Activated naive CD8-positive, alpha-beta T cell treated with anti-CD3 and anti-CD28 coated beads, Interleukin-2, amount 10 ng/mL, durations not matched to agents 7 days and 5 days (primary cell): ENCODE results near the gene FBLN5. TPM values are rescaled to one million over a fixed set of nuclear protein-coding genes. Genes with fewer than 3 reads are reported as not detected.

Source experiments
- ATAC-seq: fragments of 150-1000 bp; cut with Tn5 transposase; one replicate; pipeline ENCODE4 v1.10.0; 2021; ENCODE audit warnings: low read depth, moderate library complexity
- POLR2A ChIA-PET: fragments of 350-600 bp; sonication (Branson Sonifier 250); formaldehyde crosslinking; loops from one replicate; lab custom pipeline; 2021; ENCODE audit warnings: antibody characterized with exemption; lab: Charles Lee
- DNase-seq: peaks from one replicate; pipeline ENCODE4 v3.0.0; 2021
- H3K27ac Mint-ChIP-seq: one replicate; pipeline ENCODE4 v1.8.0; 2022; ENCODE audit warnings: mild to moderate bottlenecking, mixed read lengths
- H3K27me3 Mint-ChIP-seq: one replicate; pipeline ENCODE4 v1.8.0; 2022; ENCODE audit warnings: mild to moderate bottlenecking, moderate library complexity, mixed read lengths
- H3K36me3 Mint-ChIP-seq: one replicate; pipeline ENCODE4 v1.8.0; 2021; ENCODE audit warnings: mild to moderate bottlenecking, mixed read lengths
- H3K4me1 Mint-ChIP-seq: one replicate; pipeline ENCODE4 v1.8.0; 2021; ENCODE audit warnings: mixed read lengths
- H3K4me3 Mint-ChIP-seq: one replicate; pipeline ENCODE4 v1.8.0; 2022; ENCODE audit warnings: mild to moderate bottlenecking, moderate library complexity, mixed read lengths
- H3K9me3 Mint-ChIP-seq: one replicate; pipeline ENCODE4 v1.8.0; 2021; ENCODE audit warnings: mixed read lengths
- total RNA-seq, 2 experiments: library from RNA; stranded (reverse); gene quantifications; one replicate each; pipeline ENCODE4 v1.2.3, GENCODE V29; 2021

The FBLN5 gene
- total RNA-seq, 2 experiments from 2014 or later = 2.4 to 3.5 TPM

DNA sequence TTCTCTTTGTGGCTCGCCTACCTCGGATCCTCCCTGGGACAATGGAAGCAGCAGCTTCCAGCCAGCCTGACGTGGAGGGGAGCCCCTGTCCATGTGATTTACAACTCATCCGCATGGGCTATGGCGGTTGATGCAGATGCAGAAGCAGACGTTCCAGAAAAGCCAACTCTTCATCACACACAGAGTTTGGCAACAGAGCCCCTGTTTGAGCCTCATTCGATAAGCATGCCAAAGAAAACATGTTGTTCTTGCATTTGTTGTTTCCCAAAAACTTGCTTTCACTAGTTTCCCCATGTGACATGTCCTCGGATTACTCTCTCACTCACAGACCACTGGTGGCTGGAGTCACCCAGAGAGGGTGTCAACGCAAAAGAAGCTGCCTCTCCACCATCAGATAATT is 63.7 kb downstream of the FBLN5 start:
- H3K27ac Mint-ChIP-seq = no peak overlapping the region

DNA sequence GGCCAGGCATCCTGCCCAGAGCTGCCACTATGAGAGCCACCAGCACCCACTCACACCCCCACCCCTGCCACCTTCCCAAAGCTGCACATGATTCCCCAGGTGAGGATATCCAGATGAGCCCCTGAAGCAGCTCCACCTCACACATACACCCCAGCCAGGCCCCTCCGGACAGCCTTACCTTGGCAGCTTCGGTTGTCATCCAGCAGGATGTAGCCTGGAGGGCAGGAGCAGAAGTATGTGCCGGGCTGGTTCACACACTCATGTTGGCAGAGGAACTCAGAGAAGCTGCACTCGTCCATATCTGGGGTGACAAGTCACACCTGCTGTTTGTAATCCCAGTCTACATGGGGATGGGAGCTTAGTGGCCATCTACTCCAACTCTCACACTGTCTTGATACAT is 64.7 kb downstream of the FBLN5 start:
- H3K27ac Mint-ChIP-seq = no peak overlapping the region
- peaks cover 1% of the 10 kb centered on the region for H3K27me3 Mint-ChIP-seq
- H3K36me3 Mint-ChIP-seq = peaks cover 3% of the 10 kb centered on the region
- H3K9me3 Mint-ChIP-seq = peaks cover 2% of the 10 kb centered on the region
- peaks cover 17% of the 10 kb centered on the region for H3K4me1 Mint-ChIP-seq
- no peak overlapping the region for H3K4me3 Mint-ChIP-seq
- ATAC-seq (no peak), DNase-seq (no peak)
- POLR2A ChIA-PET = interaction anchor here (1.3 to 2.7 kb wide), 2 partner anchors 10 to 16 kb away, joined by 5 to 17 read pairs; partner anchors contain the start of gene TC2N

More for the DNA sequence above, 63.7 kb downstream of the FBLN5 start:
- H3K36me3 Mint-ChIP-seq = peaks cover 2% of the 10 kb centered on the region
- POLR2A ChIA-PET = interaction anchor here (2.7 kb wide), 1 partner anchor 11 kb away, joined by 17 read pairs; no protein-coding TSS in a partner anchor
- H3K27me3 Mint-ChIP-seq = no peaks in the 10 kb centered on the region
- no peak for DNase-seq
- peaks cover 2% of the 10 kb centered on the region for H3K9me3 Mint-ChIP-seq
- H3K4me3 Mint-ChIP-seq = no peak overlapping the region
- H3K4me1 Mint-ChIP-seq = peaks cover 18% of the 10 kb centered on the region
- ATAC-seq = no peak

DNA sequence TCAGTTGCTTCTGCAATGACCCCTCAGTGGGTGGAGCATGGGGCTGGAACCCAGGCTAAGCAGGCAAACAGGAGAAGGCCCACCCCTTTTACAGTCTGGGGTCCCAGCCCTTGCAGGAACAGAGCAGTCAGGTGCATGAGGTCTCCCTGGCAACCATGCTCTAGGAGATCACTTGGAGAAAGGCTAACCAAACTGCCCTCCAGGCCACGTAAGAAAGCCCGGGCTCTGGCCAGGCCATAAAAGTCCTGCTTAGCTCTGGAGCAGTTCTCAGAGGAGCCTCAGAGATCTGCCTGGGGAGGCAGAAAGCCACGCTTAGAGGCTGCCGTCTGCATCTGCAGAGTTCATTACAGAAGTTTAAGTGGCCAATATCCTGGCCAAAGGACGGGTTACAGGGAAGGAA is 65.1 kb downstream of the FBLN5 start:
- peaks cover 19% of the 10 kb centered on the region for H3K4me1 Mint-ChIP-seq
- POLR2A ChIA-PET = interaction anchor here (1.3 to 2.7 kb wide), 2 partner anchors 9 to 16 kb away, joined by 5 to 17 read pairs; partner anchors contain the start of gene TC2N
- H3K27ac Mint-ChIP-seq = no peak overlapping the region
- ATAC-seq (no peak), DNase-seq (no peak)
- H3K4me3 Mint-ChIP-seq = no peak overlapping the region
- peaks cover 2% of the 10 kb centered on the region for H3K27me3 Mint-ChIP-seq
- peaks cover 3% of the 10 kb centered on the region for H3K36me3 Mint-ChIP-seq
- H3K9me3 Mint-ChIP-seq = peaks cover 2% of the 10 kb centered on the region

DNA sequence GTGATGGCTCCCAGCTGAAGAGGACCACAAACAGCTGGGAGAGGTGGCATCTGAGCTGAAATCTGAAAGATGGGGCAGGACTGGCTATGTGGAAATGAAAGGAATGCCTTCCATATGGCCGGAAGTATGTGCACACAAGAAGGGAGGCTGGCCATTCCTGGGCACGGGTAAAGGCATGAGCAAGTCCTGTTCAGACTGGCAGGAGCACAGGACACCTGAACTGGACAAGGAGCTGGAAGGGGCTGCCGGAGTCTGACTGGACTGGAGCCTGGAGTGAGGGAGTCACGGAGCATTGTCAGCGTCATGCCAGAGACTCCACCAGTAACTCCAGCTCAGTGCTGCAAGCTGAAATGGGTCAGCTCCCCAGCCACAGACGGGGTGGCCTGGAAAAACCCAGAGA is 68.3 kb downstream of the FBLN5 start:
- H3K4me1 Mint-ChIP-seq = peaks cover 29% of the 10 kb centered on the region
- H3K4me3 Mint-ChIP-seq = no peak overlapping the region
- peak overlapping the region; percentile 3 for H3K27ac Mint-ChIP-seq
- ATAC-seq (no peak), DNase-seq (no peak)
- H3K9me3 Mint-ChIP-seq = peaks cover 2% of the 10 kb centered on the region
- H3K27me3 Mint-ChIP-seq = peaks cover 2% of the 10 kb centered on the region
- POLR2A ChIA-PET = interaction anchor here (0.6 to 1.9 kb wide), 4 partner anchors 9 to 227 kb away, joined by 3 to 7 read pairs (median 4); partner anchors contain the start of genes ATXN3 and TC2N
- peaks cover 3% of the 10 kb centered on the region for H3K36me3 Mint-ChIP-seq

DNA sequence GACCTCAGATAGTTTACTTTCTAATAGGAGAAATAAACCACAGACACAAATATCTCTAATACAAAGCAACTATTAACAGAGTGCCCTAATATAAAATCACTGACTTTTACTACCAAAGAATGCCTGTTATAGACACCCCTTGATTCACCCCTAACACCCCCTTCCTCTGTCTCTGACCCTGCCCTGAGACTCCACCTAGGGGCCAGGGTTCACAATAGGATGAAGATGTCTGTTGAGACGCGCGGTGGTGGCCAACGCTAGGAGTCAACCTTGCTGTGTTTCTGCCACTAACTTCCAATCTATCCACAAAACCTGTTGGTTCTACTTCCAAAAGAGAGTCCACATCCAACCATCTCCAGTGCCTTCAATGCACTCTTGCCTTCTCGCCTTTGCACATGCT is 69.2 kb downstream of the FBLN5 start:
- POLR2A ChIA-PET = no interaction called here
- peaks cover 3% of the 10 kb centered on the region for H3K36me3 Mint-ChIP-seq
- DNase-seq (peak; percentile 18), ATAC-seq (no peak)
- no peak overlapping the region for H3K27ac Mint-ChIP-seq
- H3K4me3 Mint-ChIP-seq = no peak overlapping the region
- H3K9me3 Mint-ChIP-seq = peaks cover 2% of the 10 kb centered on the region
- H3K27me3 Mint-ChIP-seq = peaks cover 2% of the 10 kb centered on the region
- H3K4me1 Mint-ChIP-seq = peaks cover 38% of the 10 kb centered on the region

DNA sequence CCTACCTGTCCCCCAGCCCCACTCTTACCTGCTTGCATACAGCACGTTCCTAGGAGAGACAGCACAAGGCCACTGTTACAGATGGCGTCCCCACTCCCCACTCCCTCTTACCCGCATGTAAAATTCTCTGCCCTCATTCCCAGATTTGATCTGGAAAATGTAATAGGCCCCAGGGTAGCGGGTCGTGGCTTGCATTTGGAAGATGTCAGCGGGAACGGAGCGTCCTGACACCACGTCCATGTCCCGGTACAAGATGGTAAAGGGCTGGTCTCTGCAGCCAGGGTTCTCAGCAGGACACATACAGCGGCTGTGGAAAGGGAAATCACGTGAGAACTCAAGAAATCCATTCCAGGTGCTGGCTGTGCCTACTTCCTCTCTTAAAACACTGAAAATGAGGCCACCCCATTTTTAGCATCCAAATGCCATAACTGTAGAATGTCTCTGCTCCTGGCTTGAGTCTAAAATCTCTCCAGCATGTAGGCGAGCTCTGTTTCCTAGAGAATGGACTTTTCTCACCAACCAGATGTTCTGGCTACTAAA is 70.0 kb downstream of the FBLN5 start:
- H3K36me3 Mint-ChIP-seq = peaks cover 3% of the 10 kb centered on the region
- H3K27ac Mint-ChIP-seq = peak overlapping the region; percentile 66
- ATAC-seq = no peak
- peaks cover 2% of the 10 kb centered on the region for H3K9me3 Mint-ChIP-seq
- DNase-seq = no peak
- H3K27me3 Mint-ChIP-seq = peaks cover 2% of the 10 kb centered on the region
- H3K4me3 Mint-ChIP-seq = no peak overlapping the region
- POLR2A ChIA-PET = no interaction called here
- peaks cover 47% of the 10 kb centered on the region for H3K4me1 Mint-ChIP-seq

DNA sequence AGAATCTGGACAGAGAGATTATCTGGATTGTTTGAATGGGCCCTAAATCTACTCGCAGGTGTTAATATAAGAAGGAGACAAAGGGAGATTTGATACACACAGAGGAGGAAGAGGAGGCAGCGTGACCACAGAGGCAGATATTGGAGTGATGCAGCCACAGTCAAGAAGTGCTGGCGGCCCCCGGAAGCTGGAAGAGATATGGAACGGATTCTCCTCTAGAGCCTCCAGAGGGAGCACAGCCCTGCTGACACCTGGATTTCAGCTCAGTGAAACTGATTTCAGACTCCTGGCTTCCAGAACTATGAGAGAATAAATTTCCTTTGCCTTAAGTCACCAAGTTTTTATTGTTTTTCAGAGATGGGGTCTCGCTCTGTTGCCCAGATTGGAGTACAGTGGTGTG is 71.0 kb downstream of the FBLN5 start:
- ATAC-seq (no peak), DNase-seq (no peak)
- Mint-ChIP-seq H3K4me1 (peaks cover 56% of the 10 kb centered on the region), H3K27me3 (peaks cover 2% of the 10 kb centered on the region), H3K27ac (no peak overlapping the region), H3K36me3 (peaks cover 3% of the 10 kb centered on the region), H3K9me3 (peaks cover 2% of the 10 kb centered on the region), H3K4me3 (no peak overlapping the region)
- POLR2A ChIA-PET = no interaction called here

DNA sequence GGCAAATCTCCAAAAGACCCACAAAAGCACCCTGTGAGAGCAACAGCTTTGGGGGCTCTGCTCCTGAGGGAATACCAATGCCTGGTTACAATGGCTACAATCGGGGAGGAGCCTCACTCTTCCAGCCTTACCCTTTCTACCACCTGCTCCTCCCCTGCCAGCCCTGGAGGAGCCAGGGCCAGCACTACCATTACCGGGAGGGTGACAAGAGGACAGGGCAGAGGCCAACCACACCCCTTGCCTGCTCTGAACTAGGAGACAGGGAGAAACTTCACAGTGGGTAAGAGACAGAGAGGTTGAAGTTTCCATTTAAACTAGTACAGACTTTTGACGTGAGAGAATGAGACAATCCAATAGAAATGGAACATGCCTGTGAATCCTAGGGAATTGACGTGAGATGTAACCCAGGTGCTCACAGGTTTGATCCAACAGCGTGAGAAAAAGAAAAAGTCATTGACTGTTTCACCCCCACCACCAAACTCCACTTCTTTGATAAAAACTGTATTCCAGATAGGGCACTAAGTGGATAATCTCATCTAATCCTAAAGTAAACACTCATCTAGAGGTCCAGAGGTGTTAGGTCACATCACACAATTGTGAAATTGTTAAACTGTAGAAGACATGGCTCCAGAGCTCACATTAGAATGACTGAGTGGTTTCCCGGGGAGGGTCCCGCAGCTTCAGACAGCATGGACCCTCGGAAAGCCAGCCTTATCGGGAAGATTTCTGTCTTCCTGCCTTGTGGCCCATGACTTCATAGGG is 71.8 kb downstream of the FBLN5 start:
- ATAC-seq (no peak), DNase-seq (no peak)
- H3K9me3 Mint-ChIP-seq = peaks cover 2% of the 10 kb centered on the region
- peaks cover 1% of the 10 kb centered on the region for H3K36me3 Mint-ChIP-seq
- H3K4me3 Mint-ChIP-seq = no peak overlapping the region
- peak overlapping the region; percentile 57 for H3K27ac Mint-ChIP-seq
- H3K27me3 Mint-ChIP-seq = peaks cover 2% of the 10 kb centered on the region
- POLR2A ChIA-PET = interaction anchor here (1.3 to 1.7 kb wide), 2 partner anchors 9 to 13 kb away, joined by 3 to 7 read pairs; partner anchors contain the start of gene TC2N
- H3K4me1 Mint-ChIP-seq = peaks cover 56% of the 10 kb centered on the region

DNA sequence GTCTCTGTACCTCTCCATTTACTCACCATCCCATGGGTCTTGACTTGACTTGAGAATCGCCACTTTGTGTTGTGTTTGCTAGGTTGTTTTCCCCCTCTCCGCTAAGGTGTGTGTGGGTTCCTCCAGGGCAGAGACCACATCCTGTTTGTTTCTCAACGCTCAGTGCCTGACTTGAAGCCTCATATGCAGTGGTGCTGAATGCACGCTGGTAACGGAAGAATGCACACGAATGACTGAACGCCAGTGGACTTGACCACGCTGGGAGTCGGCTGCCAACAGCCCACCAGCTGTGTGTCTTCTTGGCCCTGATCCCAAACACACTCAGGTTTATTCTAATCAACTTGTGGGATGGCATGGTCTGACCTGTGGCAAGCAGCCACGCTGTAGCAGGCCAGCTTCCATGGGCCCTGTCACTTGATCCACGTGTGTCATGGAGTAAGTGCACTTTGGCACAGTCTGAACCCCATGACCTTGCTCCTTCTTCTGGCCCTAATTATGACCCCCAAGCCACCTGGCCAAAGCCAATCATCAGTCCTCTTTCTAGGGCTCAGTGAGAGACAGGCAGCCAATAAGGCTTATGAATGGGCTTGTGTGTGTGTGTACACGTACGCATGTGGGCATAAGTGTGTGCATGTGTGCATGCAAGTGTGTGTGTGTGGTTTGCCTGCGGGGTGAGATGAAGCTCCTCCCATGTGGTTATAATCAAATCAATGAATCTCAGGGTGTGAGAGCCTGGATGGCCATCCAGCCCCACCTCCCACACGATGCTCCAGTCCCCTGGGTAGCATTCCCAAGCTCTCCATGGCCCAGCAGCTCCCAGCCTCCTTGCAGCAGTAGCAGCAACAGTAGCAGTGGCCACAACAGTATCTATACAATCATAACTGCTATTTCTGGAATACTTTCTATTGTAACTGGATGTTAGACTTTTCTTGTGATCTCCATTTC is 73.8 kb downstream of the FBLN5 start:
- ATAC-seq (peak; percentile 78), DNase-seq (peak; percentile 67)
- H3K27me3 Mint-ChIP-seq = peaks cover 2% of the 10 kb centered on the region
- H3K4me1 Mint-ChIP-seq = peaks cover 71% of the 10 kb centered on the region
- H3K27ac Mint-ChIP-seq = peak overlapping the region; percentile 94
- no peaks in the 10 kb centered on the region for H3K9me3 Mint-ChIP-seq
- POLR2A ChIA-PET = interaction anchor here (0.7 to 4.0 kb wide), 10 partner anchors 7 to 42 kb away, joined by 3 to 30 read pairs (median 4); partner anchors contain the start of gene TC2N
- H3K36me3 Mint-ChIP-seq = peaks cover 3% of the 10 kb centered on the region
- H3K4me3 Mint-ChIP-seq = peak overlapping the region; percentile 81

DNA sequence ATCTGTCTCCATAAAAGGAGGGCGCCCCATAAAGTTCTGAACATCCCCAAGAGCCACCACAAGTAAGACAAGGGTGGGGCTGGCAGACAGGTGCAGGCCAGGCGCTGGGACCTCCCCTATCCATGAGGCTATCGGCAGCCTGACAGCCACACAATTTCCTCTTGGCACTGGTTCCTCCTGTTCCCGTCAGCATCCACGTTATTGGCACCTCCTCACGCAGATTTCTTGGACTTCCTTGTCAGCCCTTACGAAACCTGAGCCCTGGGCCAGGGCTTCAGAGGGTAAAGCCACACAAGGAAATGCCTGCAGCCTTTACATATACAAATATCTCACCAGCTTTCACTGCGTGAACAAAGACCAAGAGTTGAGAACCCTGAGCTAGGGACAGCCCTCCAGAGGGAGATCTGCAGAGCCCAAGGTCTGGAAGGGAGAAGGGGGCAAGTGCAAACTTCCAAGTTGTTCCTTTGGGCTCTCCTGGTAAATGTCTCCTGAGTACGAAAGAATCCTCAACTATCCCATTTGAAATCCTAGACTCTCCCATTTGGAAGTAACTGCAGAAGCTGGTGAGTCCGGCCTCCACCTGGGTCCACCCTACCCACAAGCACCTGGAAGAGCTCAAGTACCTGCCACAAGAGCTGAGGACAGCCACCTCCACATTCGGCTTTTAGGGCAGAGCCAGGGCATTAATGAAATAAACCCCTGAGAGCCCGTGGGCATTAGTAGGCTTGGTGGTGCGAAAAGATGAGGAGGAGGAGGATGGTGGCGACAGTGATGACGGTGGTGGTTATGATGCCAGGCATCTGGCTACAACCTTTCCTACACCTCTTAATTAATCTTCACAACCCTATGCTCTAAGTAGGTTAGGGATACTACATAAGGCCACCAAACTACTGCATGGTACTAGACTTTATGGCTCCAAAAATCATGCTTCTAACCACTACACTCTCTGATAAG is 74.7 kb downstream of the FBLN5 start:
- Mint-ChIP-seq H3K27ac (peak overlapping the region; percentile 94), H3K27me3 (peaks cover under 1% of the 10 kb centered on the region), H3K36me3 (peaks cover 2% of the 10 kb centered on the region), H3K4me1 (peaks cover 77% of the 10 kb centered on the region), H3K4me3 (peak overlapping the region; percentile 81), H3K9me3 (no peaks in the 10 kb centered on the region)
- no peak for ATAC-seq
- DNase-seq = peak; percentile 50
- POLR2A ChIA-PET = interaction anchor here (0.7 to 4.0 kb wide), 9 partner anchors 9 to 363 kb away, joined by 3 to 30 read pairs (median 4); partner anchors contain the start of gene PPP4R3A

DNA sequence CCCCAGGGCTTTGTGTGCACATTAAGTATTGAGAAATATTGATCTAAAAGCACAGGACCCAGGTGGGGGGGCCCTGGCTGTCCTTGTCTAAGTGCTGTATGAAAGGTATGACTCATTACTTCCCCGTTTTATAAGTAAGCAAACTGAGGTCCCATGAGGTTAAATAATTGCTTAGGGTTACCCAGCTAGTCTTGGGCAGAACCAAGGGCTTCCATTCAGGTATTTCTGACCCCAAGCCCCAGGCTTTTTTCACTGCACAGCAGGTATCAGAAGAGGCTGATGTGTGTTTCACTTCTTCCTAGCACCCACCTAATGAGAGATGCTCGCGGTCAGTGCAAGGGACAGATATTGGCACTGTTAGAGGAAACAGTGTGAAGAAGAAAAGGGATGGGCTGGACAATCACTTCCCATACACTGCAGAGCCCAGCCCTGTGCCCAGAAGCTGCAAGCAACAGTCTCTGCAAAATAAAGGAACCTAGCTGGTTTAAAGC is 75.4 kb downstream of the FBLN5 start:
- ATAC-seq = no peak
- no peaks in the 10 kb centered on the region for H3K9me3 Mint-ChIP-seq
- H3K27ac Mint-ChIP-seq = peak overlapping the region; percentile 94
- peaks cover 83% of the 10 kb centered on the region for H3K4me1 Mint-ChIP-seq
- H3K36me3 Mint-ChIP-seq = peaks cover 2% of the 10 kb centered on the region
- DNase-seq = no peak
- POLR2A ChIA-PET = interaction anchor here (0.9 to 4.0 kb wide), 6 partner anchors 10 to 362 kb away, joined by 3 to 30 read pairs (median 6); partner anchors contain the start of gene PPP4R3A
- no peaks in the 10 kb centered on the region for H3K27me3 Mint-ChIP-seq
- peak overlapping the region; percentile 81 for H3K4me3 Mint-ChIP-seq
